VCaP (cell line): ENCODE data around the gene CA12.
A peak's percentile ranks its signal among the peaks of the same experiment; 100 is the strongest.

Source experiments
- H3K27ac ChIP-seq: fragments of 450-650 bp; 2 replicates; pipeline ENCODE4 v1.5.1; 2017
- TF ChIP-seq, protein P1 (sequence below): fragments of 450-650 bp; conservative IDR thresholded peaks from 2 replicates; pipeline ENCODE4 v1.5.1; 2017; ENCODE audit warnings: mild to moderate bottlenecking, moderate library complexity

Gene CA12

DNA sequence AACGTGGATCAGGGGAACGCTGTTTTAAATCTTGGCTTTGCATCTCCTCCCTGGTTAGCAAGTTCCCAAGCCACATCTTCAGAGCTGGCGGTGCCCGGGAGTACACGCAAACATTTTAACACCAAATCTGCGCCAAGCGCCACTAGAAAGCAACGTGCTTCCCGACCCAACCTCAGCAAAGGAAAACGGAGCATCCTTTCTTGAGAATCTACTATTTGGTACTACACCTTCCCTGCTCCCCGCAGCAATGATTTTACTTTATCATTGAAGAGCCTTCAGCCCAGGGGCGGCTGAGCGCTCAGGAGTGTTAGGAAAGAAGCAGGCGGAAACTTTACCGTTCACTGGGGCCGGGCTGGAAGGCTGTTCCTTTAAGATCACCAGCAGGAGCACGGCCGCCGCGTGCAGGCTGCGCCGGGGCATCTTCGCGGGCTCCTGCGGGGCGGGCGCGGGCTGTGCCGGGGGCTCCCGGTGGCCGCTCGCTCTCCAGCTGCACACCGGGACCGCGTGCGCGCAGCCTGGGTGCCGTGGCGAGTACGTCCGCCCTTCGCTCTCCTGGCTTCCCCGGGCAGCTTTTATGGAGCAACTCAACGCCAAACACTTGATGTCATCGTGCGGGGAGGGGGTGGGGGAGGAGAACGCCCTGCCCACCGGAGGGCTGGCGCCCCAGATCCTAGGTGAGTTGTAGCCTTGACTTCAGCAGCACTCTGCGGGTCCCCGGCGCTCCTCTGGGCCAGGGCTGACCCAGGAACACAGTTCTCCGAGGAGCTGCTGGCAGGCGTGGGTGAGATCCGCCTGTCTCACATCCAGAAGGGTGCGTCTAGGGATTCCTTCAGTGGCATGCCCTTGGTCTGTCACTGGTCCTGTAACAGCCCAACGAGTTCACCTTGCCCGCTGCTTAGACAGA lies at the start of gene CA12:
Gene CA12 (minus strand): TSS at position 546 of the 904 bp plus-strand sequence. CDS start 126 bp downstream, at position 420.
- H3K27ac ChIP-seq = peak within 1 kb of the TSS; percentile 89
- TF ChIP-seq, protein P1, sequence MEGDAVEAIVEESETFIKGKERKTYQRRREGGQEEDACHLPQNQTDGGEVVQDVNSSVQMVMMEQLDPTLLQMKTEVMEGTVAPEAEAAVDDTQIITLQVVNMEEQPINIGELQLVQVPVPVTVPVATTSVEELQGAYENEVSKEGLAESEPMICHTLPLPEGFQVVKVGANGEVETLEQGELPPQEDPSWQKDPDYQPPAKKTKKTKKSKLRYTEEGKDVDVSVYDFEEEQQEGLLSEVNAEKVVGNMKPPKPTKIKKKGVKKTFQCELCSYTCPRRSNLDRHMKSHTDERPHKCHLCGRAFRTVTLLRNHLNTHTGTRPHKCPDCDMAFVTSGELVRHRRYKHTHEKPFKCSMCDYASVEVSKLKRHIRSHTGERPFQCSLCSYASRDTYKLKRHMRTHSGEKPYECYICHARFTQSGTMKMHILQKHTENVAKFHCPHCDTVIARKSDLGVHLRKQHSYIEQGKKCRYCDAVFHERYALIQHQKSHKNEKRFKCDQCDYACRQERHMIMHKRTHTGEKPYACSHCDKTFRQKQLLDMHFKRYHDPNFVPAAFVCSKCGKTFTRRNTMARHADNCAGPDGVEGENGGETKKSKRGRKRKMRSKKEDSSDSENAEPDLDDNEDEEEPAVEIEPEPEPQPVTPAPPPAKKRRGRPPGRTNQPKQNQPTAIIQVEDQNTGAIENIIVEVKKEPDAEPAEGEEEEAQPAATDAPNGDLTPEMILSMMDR = no peak

- TF ChIP-seq, protein P1 = no peak
- no peak overlapping the region for H3K27ac ChIP-seq
Measured at GRCh38 chr15:63430766-63431451, 49.3 kb upstream of the CA12 start.

DNA sequence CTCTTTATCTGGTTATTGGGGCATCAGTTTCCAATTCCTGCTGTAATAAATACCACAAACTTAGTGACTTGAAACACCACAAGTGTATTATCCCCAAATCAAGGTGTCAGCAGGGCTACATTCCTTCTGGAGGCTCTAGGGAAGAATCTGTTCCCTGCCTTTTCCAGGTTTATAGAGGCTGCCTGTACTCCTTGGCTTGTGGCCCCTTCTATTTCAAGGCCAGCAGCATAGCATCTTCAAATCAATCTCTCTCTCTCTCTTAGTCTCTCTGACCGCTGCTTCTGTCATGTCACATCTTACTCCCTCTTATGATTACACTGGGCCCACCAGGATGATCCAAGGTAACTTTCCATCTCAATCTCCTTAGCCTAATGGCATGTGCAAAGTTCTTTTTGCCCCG lies 44.9 kb upstream of the CA12 start:
- no peak overlapping the region for H3K27ac ChIP-seq

DNA sequence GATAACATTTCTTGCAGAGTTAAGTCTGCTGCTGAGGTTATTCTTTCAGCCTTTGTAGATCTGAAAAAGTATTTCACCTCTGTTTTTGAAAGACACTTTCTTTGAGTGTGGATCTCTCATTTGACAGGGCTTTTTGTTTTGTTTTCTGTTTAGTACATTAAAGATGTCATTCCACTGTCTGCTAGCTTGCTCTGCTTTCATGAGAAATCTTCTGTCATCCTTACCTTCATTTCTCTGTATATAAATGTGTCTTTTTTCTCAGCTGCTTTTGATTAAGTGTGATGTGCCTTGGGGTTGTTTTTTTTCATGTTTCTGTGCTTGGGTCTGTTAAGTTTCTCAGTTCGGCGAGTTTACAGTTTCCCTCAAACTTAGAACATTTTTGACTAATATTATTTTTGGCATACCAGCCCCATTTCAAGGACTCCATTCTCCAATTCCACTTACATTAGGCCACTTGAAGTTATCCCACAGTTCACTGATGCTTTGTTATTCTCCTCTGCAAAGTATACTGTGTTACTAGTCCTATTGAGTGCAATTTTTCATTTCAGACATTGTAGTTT lies 43.9 kb upstream of the CA12 start:
- TF ChIP-seq, protein P1 = no peak
- no peak overlapping the region for H3K27ac ChIP-seq

More for the DNA sequence above, 44.9 kb upstream of the CA12 start:
- TF ChIP-seq, protein P1 = no peak

- no peak overlapping the region for H3K27ac ChIP-seq
- TF ChIP-seq, protein P1 = no peak
Measured at GRCh38 chr15:63422891-63423590, 41.4 kb upstream of the CA12 start.

- TF ChIP-seq, protein P1 = no peak
- H3K27ac ChIP-seq = no peak overlapping the region
Measured at GRCh38 chr15:63421433-63421832, 39.8 kb upstream of the CA12 start.
